HUDEP-2 (cell line): ENCODE results near the gene ARMC5.
A peak's percentile ranks its signal among the peaks of the same experiment; 100 is the strongest.
"Not testable (repeated sequence)": the region's sequence is repeated elsewhere in the genome, so short reads cannot be mapped to it uniquely, and the experiment has no call there.

Experiments
- DNase-seq, 76 experiments: peaks; one replicate each; lab custom pipeline; 2025; ENCODE audit not compliant: unreplicated experiment in 76 of 76; lab: John Stamatoyannopoulos, UW

Gene ARMC5

DNA sequence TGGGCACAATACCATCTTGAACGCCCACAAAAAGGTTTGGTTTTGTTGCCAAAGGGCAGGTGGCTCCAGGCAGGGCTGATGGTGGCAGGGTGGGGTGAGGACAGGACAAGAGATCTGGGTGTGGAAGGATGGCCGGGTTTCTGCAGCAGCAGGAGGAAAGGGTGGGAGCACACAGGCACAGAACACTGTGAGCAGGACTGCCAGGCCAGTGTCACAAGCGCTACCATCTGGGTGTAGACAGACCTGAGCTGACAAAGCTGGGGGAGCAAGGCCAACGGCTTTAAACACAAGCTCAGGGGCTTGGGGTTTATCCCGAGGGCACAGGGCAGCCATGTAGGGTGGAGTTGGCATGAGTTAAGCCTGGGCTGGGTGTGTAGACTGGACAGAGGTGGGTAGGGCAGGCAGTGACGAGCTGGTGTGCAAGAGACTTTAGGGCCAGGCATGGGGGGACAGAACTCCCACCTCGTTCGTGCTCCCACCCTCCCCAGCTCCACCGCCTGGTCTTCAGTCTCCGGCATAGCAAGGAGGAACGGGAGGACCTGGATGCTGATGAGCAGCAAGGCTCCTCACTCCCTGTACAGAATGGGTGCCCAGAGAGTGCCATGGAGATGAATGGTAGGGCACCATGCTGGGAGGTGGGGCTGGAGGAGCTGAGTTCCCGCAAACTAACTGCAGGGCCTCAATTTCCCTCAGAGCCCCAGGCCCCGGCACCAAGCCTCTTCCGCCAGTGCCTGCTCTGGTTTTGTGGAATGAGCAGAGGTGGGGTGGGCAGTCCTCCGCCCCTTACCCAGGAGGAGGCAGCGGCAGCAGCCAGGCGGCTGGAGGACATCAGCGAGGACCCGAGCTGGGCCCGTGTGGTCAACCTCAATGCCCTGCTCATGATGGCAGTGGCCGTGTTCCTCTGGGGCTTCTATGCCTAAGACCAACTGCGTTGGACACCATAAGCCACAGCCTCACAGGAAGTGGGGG lies 30.6 kb downstream of the ARMC5 start:
- DNase-seq = peak in 2 of 76 experiments; percentile 8 to 9

DNA sequence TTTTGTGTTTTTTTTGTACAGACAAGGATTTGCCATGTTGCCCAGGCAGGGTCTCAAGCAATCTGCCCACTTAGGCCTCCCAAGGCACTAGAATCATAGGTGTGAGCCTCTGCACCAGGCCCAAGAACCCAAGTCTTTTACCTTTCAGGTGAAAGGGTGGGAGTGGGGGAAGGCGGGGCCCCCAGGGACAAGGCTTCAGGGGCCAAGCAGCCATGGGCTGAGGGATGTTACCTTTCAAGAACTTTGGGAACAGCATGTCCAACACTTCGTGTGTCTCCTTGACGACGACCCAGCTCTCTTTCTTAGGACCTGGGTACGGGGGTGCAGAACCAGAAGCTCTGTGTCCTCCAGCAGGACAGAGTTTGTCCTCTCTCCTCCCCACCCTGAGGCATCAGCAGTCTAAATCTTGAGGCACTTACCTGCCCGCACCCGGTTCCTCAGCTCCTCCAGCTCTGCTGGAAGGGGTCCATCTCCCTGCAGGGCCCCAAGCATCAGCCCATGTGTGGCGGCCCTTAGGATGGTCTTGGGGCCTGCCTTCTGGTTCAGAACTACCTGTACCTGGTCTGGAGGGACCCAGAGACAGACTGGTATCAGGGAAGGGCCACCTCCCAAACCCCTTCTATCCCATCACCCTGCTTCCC lies 32.6 kb downstream of the ARMC5 start:
- DNase-seq = no peak

DNA sequence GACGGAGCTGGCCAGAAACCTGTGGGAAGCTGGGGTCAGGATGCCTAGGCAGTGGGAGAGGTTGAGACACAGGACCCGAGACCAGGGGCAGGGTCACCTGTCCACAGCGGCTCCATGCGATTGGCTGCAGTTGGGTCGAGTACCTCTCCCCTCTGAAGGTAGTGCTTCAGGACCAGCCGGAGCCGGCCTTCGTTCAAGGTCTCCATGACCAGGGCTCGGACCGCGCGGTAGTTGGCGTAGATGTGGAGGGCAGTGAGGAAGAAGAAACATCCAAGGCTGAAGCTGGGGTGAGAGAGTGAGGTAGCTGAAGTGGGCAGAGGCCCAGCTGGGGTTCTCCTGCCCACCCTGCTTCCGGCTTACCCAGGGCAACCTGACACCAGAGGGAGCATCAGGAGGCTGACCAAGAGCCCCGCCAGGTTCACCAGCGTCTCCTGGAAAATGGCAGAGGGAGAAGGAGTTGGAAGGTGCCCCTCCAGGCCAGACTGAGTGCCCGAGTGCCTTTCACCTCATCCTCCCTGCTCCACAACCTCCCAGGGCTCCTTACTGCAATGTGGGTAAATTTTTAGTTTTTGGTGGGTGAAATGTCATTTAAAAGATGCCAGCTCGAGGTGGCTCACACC lies 34.3 kb downstream of the ARMC5 start:
- no peak for DNase-seq

DNA sequence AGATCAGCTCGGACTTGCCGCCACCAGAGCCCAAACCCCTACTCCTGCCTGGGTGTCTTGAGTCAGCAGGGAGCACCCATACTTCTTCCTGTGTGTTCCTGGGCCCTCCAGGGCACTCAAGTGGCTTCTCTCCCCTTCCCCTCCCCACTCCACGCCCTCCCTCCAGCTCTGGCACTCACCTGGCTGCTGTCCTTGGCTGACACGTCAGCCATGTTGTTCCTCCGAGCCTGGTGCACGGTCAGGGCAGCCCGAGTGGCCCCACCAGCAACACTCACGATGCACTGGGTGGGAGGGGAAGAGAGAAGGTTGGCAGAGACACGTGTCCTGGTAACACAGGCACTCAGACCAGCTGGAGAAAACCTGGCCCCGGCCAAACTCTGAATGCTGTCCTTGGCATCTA lies 37.4 kb downstream of the ARMC5 start:
- no peak for DNase-seq

DNA sequence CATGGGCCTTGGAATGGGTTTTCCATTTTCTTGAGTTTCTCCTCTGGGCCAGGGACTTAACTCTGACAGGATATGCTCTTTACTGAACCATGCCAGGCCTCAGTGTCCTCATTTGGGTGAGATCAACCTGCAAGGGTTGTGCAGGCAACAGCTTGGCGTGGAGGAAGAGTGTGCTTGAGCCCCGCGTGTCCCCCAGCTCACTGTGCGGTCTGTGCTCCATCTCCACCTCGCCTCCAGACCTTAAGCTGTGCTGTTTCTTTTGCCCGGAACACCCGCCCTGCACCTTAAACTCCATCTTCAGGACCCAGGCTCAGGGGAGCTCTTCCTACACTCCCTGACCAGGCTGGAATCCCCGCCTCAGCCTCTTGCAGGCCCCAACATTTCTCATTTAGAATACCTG lies 39.2 kb downstream of the ARMC5 start:
- DNase-seq = no peak

DNA sequence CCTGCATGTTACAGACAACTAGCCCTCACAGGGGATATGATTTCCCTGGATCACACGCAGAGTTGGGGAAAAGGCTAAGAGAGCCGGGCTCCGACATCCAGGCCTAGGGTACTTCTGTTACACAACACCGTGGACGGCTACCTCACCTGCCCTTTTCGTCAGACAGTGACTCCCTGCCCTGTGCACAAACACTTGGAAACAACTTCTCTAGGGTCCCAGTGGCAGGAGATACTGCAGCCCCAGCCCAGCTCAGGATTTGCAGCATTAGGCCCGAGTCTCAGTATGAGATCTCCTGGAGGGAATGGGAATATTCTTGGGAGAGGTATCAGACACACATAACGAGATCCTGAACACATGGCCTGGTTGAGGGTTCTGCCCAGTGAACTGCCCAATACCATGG lies 40.6 kb downstream of the ARMC5 start:
- no peak for DNase-seq

DNA sequence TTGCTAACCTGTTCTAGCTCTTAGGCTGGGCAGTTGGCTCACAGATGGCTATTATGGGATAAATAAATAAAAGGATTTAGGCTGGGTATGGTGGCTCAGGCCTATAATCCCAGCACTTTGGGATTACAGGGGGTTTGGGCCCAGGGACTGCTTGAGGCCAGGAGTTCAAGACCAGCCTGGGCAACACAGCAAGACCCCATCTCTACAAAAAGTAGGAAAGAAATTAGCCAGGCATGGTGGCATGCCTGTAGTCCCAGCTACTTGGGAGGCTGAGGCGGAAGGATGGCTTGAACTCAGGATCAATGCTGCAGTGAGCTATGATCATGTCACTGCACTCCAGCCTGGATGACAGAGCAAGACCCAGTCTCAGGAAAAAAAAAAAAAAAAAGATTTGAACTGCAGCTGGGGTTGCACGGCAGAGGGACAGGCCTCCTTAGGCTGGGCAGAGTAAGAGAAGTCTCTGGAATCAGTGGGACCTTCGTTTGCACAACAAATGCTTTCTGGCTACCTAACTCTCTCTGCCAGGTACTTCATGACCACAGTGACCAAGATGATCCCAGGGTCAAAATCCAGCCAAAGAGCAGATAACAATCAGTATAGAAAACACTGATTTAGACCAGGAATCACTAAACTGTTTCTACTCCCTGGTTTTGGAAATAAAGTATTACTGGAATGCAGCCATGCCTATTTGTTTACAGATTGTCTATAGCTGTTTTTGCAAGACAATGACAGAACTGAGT lies 42.1 kb downstream of the ARMC5 start:
- no peak for DNase-seq

DNA sequence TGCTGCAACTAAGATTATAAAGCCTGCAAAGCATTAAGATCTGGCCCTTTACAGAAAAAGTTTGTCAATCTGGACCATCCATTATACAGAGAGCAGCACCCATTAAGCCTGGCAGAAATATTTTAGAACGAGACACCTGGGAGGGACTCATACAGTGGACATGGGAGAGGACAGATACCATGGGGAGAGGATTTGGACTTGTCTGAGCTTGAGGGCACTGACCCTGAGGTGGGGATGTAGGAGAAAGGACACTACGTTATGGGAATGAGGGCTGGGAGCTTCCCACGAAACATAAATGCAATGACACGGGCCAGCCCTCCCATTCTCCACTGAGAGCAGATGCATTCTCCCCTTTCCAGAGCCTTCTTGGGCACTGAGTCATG lies 42.7 kb downstream of the ARMC5 start:
- no peak for DNase-seq

DNA sequence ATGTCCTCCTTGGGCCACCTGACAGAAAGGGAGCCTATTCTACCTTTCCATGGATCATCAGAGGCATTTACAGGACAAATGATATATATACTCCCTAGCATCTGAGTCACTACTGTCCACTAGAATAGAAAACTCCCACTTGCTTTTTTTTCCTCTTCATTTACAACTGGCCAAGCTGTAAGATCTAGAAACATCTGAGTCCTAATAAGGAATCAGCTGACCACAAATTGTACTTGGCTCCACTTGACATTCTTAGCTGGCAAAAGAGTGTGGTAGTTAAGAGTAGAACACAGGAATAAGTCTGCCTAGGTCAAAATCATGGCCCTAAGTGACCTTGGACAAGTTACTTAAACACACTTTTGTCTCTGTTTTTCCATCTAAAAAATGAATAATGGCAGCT lies 43.7 kb downstream of the ARMC5 start:
- DNase-seq = no peak

DNA sequence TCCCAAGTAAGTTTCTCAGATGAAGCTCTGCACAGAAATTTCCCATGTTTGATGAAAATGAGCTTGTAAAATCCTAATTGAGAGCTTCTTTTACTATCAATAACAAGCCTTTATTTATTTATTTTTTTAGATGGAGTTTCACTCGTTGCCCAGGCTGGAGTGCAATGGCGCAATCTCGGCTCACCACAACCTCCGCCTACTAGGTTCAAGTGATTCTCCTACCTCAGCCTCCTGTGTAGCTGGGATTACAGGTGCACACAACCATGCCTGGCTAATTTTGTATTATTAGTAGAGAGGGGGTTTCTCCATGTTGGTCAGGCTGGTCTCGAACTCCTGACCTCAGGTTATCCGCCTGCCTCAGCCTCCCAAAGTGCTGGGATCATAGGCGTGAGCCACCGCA lies 44.3 kb downstream of the ARMC5 start:
- not testable (repeated sequence) for DNase-seq

DNA sequence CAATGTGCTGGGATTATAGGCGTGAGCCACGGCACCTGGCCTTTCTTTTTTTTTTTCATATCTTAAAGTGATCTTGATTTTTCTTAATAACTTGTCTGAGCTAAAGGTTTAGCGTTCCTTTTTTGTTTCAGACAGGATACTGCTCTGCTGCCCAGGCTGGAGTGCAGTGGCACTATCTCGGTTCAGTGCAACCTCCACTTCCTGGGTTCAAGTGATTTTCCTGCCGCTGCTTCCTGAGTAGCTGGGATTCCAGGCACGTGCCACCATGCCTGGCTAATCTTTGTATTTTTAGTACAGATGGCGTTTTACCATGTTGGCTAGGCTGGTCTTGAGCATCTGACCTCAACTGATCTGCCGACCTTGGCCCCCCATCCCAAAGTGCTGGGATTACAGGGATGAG lies 44.9 kb downstream of the ARMC5 start:
- DNase-seq = no peak

DNA sequence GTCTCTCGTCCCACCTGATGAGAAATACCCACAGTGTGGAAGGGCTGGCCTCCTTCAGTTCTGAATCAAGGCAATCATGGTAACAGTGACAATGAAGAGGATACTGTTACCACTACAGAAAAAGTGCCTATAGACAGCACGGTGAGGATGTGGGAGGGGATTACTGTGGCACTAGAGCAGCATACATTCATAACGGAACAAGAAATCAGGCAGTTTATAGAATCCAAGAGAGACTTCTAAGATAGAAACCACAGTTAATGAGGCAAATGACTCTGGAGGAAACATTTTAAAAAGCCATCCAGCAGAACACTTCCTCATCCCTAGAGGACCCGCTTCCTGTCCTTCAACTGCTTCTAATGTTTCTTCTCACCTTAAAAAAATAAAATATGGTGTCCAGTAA lies 46.2 kb downstream of the ARMC5 start:
- DNase-seq = no peak

DNA sequence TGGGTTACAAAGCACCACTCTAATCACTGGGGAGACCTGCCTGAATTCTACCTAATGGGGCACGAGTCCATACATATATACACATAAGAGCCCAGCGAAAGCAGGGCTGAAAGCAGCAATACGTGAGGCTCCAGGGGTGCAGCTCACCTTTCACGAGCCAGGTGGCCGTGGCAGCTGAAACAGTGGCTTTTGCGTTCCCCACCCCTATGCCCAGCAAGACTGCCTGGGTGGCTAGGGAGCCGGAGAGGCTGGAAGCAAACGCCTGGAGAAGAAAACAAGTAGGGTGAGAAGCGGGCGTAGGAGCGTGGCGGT lies 48.3 kb downstream of the ARMC5 start:
- no peak for DNase-seq

DNA sequence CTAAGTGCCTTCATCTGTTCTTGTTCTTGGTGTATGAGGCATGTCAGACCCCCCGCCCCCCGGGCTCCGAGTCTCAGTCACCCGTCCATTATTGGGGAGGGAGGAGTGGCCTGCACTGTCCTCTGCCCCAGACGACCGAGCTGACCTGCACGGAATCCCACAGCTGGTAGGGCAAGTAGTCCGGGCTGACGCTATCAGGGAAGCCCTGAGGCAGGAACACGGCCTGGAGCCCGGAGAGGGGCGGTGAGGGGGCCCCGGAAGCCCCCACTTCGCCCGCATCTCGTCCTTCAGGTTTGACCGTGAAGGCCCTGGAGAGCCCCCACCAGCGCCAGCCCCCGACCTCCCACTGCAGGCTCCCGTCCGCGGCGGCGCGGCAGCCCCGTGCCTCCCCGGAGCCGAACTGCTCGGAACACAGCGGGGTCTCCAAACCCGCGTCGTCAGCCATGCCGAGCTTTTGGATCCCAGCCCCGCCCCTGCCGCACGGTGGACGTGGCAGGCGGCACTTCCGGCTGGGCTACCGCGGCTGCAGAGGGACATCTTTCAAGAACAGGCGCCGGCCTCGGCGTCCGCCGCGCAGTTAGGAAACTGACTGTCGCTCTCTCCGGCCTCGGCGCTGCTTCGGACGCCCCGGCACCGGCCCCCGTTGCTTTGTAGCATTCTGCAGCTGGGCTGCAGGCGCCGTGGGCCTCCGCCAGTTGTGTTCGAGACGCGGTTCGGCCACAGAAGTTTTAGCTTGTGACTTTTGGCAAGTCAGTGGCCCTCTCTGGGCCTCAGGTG lies 48.8 kb downstream of the ARMC5 start, which contains the start of gene RUSF1:
Gene RUSF1, minus strand, starts transcription at position 463 of the 777 bp plus-strand sequence. Its CDS starts 18 bp downstream, at position 445.
- peak in 72 of 76 experiments; percentile 35 to 88 (median 78) for DNase-seq

DNA sequence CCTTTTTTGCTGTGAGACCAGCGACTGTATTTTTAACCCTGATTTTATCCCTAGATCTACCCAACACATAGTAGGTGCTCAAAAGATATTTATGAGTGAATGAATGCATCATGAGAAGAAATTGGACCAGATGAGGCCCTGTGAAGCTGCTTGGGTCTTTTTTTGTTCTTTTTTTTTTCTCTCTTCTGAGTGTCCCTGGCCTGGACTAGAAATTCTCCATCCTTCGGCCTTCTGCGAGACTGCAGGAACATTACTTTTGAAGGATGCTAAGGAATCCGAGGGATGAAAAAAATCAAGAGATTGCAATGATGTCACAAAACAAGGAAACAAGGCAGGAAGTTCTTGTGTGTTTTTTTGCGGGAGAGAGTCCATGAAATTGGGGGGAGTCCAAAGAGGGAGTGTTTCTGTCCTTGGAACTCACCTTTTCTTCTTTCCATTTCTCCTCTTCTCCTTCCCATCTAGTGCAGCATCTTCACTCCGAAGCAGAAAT lies 49.5 kb downstream of the ARMC5 start:
- DNase-seq = no peak

DNA sequence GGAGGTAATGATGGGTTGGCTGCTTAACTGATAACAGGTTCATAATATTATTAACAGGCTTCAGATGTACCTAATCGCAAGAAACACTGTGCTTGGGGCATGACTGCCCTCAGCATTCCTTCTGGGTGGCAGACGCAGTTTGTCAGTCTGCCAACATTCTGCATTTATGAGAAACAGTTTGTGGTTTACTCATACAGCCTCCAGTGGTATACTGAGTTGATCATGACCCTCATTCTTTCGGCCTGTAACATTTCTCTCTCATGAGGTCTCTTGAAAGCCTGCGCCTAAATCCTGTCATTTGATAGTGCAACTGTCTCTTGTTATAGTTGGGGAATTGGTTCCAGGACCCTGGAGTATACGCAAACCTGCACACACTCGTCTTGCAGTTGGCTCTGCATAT lies 53.8 kb downstream of the ARMC5 start:
- DNase-seq = peak in 11 of 76 experiments; percentile 12 to 81 (median 65)

DNA sequence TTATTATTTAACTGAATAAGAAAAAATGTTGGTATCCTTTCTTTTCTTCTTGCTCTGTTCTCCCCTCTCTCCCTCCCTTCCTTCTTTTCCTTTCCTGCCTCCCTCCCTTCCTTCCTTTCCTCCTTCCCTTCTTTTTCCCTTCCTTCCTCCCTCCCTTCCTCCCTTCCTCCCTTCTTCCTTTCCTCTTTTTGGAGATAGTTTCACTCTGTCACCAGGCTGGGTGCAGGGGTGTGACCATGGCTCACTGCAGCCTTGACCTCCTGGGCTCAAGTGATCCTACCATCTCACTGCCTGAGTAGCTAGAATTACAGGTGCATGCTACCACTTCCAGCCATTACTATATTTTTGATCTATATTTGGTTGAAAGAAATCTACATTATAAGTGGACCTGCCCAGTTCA lies 54.6 kb downstream of the ARMC5 start:
- DNase-seq = no peak
